Smooth muscle cell (in vitro differentiated cells): Measurements from ENCODE around the gene LPP. TPM values are rescaled to one million over a fixed set of nuclear protein-coding genes. Genes with fewer than 3 reads are reported as not detected.

Source experiments
- DNase-seq: peaks from one replicate; lab custom pipeline; 2025; ENCODE audit not compliant: unreplicated experiment; lab: John Stamatoyannopoulos, UW
- H2AFZ ChIP-seq: fragments of 200-600 bp; sonication (generic); 2 replicates; pipeline ENCODE4 v1.6.0; 2016; ENCODE audit warnings: antibody characterized with exemption, low read depth, mild to moderate bottlenecking
- H3F3A ChIP-seq: fragments of 200-600 bp; sonication (generic); 2 replicates; pipeline ENCODE4 v1.6.0; 2017; ENCODE audit warnings: antibody characterized with exemption, low read depth
- H3K27ac ChIP-seq: fragments of 200-600 bp; sonication (generic); 2 replicates; pipeline ENCODE4 v1.5.1; 2016; ENCODE audit warnings: low read depth, mild to moderate bottlenecking
- H3K27me3 ChIP-seq: fragments of 200-600 bp; sonication (generic); 2 replicates; pipeline ENCODE4 v1.6.1; 2016; ENCODE audit warnings: low read depth, mild to moderate bottlenecking
- H3K36me3 ChIP-seq: fragments of 200-600 bp; sonication (generic); 2 replicates; pipeline ENCODE4 v1.5.1; 2016; ENCODE audit warnings: low read depth
- H3K4me1 ChIP-seq: fragments of 200-600 bp; sonication (generic); 2 replicates; pipeline ENCODE4 v1.5.1; 2016; ENCODE audit warnings: low read depth
- H3K4me2 ChIP-seq: fragments of 200-600 bp; sonication (generic); 2 replicates; pipeline ENCODE4 v1.6.0; 2016; ENCODE audit warnings: mild to moderate bottlenecking
- H3K4me3 ChIP-seq: fragments of 200-600 bp; sonication (generic); 2 replicates; pipeline ENCODE4 v1.5.1; 2016; ENCODE audit warnings: mild to moderate bottlenecking
- H3K79me2 ChIP-seq: fragments of 200-600 bp; sonication (generic); 2 replicates; pipeline ENCODE4 v1.6.0; 2016; ENCODE audit warnings: low read depth, mild to moderate bottlenecking
- H3K9ac ChIP-seq: fragments of 200-600 bp; sonication (generic); 2 replicates; pipeline ENCODE4 v1.6.0; 2016; ENCODE audit warnings: low read depth
- H3K9me3 ChIP-seq: fragments of 200-600 bp; sonication (generic); replicated peaks from 2 replicates; pipeline ENCODE4 v1.5.1; 2016; ENCODE audit warnings: low read depth
- H4K20me1 ChIP-seq: fragments of 200-600 bp; sonication (generic); 2 replicates; pipeline ENCODE4 v1.6.0; 2016; ENCODE audit warnings: low read depth
- whole genome bisulfite sequencing: methylation state at CpG from one replicate; pipeline ENCODE4 v1.1.7; 2016; ENCODE audit warnings: low lambda C conversion rate; 5-methylcytosine and 5-hydroxymethylcytosine counted together
- polyA plus RNA-seq: library from polyadenylated mRNA; unstranded; fragments of >200 nt; fragmentation: Nextera tagmentation; extraction: Ambion mirVana; gene quantifications from 2 replicates; pipeline ENCODE4 v1.2.1, GENCODE V29; 2016
- total RNA-seq: library from RNA; depleted of rRNA; stranded (reverse); fragments of >200 nt; gene quantifications from 2 replicates; pipeline ENCODE4 v1.2.3, GENCODE V29; 2014
- TF ChIP-seq, protein P1 (sequence below): fragments of 200-600 bp; sonication (generic); IDR thresholded peaks from 2 replicates; pipeline ENCODE4 v1.5.1; 2017; ENCODE audit warnings: borderline replicate concordance, mild to moderate bottlenecking, antibody characterized with exemption; ENCODE audit not compliant: insufficient read depth, poor library complexity, severe bottlenecking

Gene LPP
- total and polyA plus RNA-seq, 2 experiments from 2014 or later = 42.3 to 128 TPM

- Histone ChIP-seq H3K4me2 (no peak overlapping the region), H3K9me3 (no peaks in the 10 kb centered on the region), H3K79me2 (peaks cover 38% of the 10 kb centered on the region), H3K4me3 (no peak overlapping the region), H3K27me3 (no peaks in the 10 kb centered on the region), H3K9ac (no peak overlapping the region), H4K20me1 (no peaks in the 10 kb centered on the region), H2AFZ (no peak overlapping the region), H3K27ac (no peak overlapping the region), H3K4me1 (peaks cover 5% of the 10 kb centered on the region), H3K36me3 (peaks cover 16% of the 10 kb centered on the region), H3F3A (no peaks in the 10 kb centered on the region)
- no peak for DNase-seq
- WGBS = 98% methylated on average over 5 of the region's 5 CpGs
- TF ChIP-seq, protein P1, sequence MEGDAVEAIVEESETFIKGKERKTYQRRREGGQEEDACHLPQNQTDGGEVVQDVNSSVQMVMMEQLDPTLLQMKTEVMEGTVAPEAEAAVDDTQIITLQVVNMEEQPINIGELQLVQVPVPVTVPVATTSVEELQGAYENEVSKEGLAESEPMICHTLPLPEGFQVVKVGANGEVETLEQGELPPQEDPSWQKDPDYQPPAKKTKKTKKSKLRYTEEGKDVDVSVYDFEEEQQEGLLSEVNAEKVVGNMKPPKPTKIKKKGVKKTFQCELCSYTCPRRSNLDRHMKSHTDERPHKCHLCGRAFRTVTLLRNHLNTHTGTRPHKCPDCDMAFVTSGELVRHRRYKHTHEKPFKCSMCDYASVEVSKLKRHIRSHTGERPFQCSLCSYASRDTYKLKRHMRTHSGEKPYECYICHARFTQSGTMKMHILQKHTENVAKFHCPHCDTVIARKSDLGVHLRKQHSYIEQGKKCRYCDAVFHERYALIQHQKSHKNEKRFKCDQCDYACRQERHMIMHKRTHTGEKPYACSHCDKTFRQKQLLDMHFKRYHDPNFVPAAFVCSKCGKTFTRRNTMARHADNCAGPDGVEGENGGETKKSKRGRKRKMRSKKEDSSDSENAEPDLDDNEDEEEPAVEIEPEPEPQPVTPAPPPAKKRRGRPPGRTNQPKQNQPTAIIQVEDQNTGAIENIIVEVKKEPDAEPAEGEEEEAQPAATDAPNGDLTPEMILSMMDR = no peak
Measured at GRCh38 chr3:188487652-188488051, 333.7 kb downstream of the LPP start.

DNA sequence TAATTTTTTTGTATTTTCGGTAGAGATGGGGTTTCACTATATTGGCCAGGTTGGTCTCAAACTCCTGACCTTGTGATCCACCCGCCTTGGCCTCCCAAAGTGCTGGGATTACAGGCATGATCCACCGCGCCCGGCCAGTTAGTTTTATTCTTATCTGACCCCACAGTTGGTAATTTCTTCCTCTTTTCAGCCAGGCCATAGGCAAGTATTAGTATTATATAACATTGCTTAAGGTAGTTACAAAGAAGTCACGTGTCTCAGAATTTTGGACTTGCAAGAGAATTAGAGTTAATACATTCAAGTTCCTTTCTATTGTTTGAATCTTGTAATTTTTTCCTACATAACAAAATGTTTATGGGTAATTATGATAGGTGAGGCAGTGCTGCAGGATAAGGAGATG is 334.8 kb downstream of the LPP start:
- no peak overlapping the region for H2AFZ ChIP-seq
- no peaks in the 10 kb centered on the region for H3F3A ChIP-seq
- no peak overlapping the region for H3K4me2 ChIP-seq
- peak overlapping the region; percentile 67 for H3K27ac ChIP-seq
- peaks cover 16% of the 10 kb centered on the region for H3K36me3 ChIP-seq
- WGBS = over 99% methylated on average over 6 of the region's 6 CpGs
- TF ChIP-seq, protein P1 = no peak
- no peak overlapping the region for H3K4me3 ChIP-seq
- peaks cover 41% of the 10 kb centered on the region for H3K79me2 ChIP-seq
- H3K9me3 ChIP-seq = no peaks in the 10 kb centered on the region
- H3K9ac ChIP-seq = no peak overlapping the region
- H3K4me1 ChIP-seq = peaks cover 5% of the 10 kb centered on the region
- DNase-seq = no peak
- H4K20me1 ChIP-seq = no peaks in the 10 kb centered on the region
- H3K27me3 ChIP-seq = no peaks in the 10 kb centered on the region

DNA sequence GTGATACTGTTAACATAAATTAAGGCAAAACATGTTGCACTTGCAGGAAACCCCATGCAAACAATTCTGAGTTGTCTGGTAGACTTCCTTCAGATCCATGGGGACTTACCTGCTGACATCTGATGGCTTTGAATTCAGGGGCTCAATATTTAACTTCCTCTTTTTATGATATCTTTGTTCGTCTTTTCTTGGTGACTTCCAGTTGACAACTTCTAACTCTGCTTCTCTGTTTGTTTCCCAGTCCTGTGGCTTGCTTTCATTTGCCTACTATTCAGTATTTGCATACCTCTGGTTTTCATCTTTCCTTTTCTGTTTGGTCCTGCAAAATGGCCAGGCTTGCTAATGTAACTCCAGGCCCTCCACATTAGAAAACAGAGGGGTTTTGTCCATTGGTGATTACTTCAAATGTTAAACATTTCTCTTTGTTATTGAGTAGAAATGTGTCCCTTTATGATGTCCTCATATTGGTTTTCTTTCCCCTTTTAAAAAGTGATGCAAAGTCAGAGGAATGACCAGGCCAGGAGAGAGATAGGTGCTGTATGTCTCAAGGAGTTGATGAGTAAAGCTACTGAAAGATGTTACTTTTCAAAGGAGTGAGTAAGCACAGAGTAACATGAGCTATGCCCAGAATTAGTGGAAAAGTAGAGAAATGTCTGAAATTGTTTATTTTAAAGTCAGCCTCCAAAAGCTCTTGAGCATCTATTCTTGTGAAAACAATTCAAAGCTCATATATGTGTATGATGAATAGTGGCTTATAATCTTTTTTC is 335.9 kb downstream of the LPP start:
- H3K27ac ChIP-seq = peak overlapping the region; percentile 67
- H3K27me3 ChIP-seq = no peaks in the 10 kb centered on the region
- H3K4me2 ChIP-seq = no peak overlapping the region
- H2AFZ ChIP-seq = no peak overlapping the region
- H3K4me3 ChIP-seq = no peak overlapping the region
- 96% methylated on average over 1 of the region's 1 CpG for WGBS
- H3K9me3 ChIP-seq = no peaks in the 10 kb centered on the region
- H3F3A ChIP-seq = no peaks in the 10 kb centered on the region
- peaks cover 43% of the 10 kb centered on the region for H3K79me2 ChIP-seq
- H3K36me3 ChIP-seq = peaks cover 14% of the 10 kb centered on the region
- DNase-seq = no peak
- H4K20me1 ChIP-seq = no peaks in the 10 kb centered on the region
- TF ChIP-seq, protein P1 = no peak
- no peak overlapping the region for H3K9ac ChIP-seq
- peaks cover 5% of the 10 kb centered on the region for H3K4me1 ChIP-seq

DNA sequence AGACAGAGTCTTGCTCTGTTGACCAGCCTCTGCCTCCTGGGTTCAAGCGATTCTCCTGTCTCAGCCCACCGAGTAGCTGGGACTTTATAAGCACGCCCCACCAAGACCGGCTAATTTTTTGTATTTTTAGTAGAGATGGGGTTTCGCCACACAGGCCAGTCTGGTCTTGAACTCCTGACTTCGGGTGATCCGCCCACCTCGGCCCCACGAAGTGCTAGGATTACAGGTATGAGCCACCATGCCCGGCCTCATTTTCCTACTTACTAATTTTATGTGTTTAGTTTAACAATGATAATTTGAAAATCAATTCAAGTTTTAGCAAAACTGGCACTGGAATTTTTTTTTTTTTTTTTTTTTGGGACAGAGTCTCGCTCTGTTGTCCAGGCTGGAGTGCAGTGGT is 336.5 kb downstream of the LPP start:
- Histone ChIP-seq H3K4me3 (no peak overlapping the region), H3K4me1 (peaks cover 5% of the 10 kb centered on the region), H3K27me3 (no peaks in the 10 kb centered on the region), H3K9ac (no peak overlapping the region), H3K27ac (peak overlapping the region; percentile 67), H4K20me1 (no peaks in the 10 kb centered on the region), H2AFZ (no peak overlapping the region), H3K4me2 (no peak overlapping the region), H3K79me2 (peaks cover 46% of the 10 kb centered on the region), H3F3A (peaks cover under 1% of the 10 kb centered on the region), H3K36me3 (peaks cover 10% of the 10 kb centered on the region), H3K9me3 (no peaks in the 10 kb centered on the region)
- TF ChIP-seq, protein P1 = no peak
- no peak for DNase-seq
- 97% methylated on average over 11 of the region's 11 CpGs for WGBS
